ENCODE data around the gene COQ8A. TPM values are rescaled to one million over a fixed set of nuclear protein-coding genes. Genes with fewer than 3 reads are reported as not detected.
A peak's percentile ranks its signal among the peaks of the same experiment; 100 is the strongest.

The COQ8A gene
- total and polyA plus RNA-seq, 7 experiments from 2014 or later, result 34.1 to 83.4 (median 66.3) TPM

DNA sequence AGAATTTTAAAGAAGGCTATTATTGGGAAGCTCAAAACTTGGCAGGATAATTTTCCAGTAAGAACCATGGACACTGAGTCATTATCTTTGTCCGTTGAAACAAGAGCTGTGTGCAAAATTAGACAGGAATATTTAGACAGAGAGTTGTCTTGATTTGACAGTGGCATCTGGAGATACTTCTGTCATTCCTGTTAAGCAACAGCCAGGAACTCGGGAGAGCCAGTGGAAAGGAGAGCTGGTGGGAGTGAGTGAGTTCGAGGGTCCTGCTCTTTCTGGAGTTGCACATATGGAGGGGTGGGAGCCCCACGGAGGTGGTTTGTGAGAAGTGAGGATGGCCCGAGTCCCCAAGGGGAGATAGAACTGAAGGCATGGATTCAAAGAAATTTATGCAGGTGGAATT is 3.1 kb downstream of the COQ8A start:
- H3K9me3 Mint-ChIP-seq, result peaks cover 0 to 3% (median 0%) of the 10 kb centered on the region in 11 donors
- no peak overlapping the region for H3K4me3 ChIP-seq (ENCODE audit: low read length)
- H3K27ac Mint-ChIP-seq, result peak overlapping the region in 3 of 9 donors; percentile 7 to 83 (median 22)
- intact Hi-C loops (cut with micrococcal nuclease), result loop anchor here (5.0 to 10.0 kb wide), 6 partner anchors 44 to 1166 kb away; partner anchors contain the start of genes ARF1 (in 1 of the 2), JMJD4 (in 1 of the 2), PARP1 (in 1 of the 2) and SNAP47 (in 1 of the 2)
- POLR2A ChIA-PET, result interaction anchor here (0.6 to 1.1 kb wide), 4 partner anchors 32 to 285 kb away, joined by 3 to 5 read pairs (median 4); no protein-coding TSS in a partner anchor
- no peaks in the 10 kb centered on the region for H3K27me3 Mint-ChIP-seq
- H3K4me1 Mint-ChIP-seq, result peaks cover 33 to 86% (median 71%) of the 10 kb centered on the region in 7 donors
- H3K4me1 ChIP-seq (ENCODE audit: control insufficient read depth in 2 of 2, insufficient read depth in 2 of 2, low read length in 2 of 2), result peaks cover 15 to 34% of the 10 kb centered on the region in 2 donors
- ATAC-seq, result no peak
- DNase-seq, result no peak
- H3K9me3 ChIP-seq (ENCODE audit: control insufficient read depth in 2 of 3, low read length in 3 of 3), result no peaks in the 10 kb centered on the region
- no peaks in the 10 kb centered on the region for H3K27me3 ChIP-seq (ENCODE audit: control insufficient read depth in 2 of 2, insufficient read depth in 2 of 2, low read length in 2 of 2)
- CTCF ChIA-PET, result no interaction called here
- H3K4me3 Mint-ChIP-seq, result peak overlapping the region in 5 of 10 donors; percentile 27 to 93 (median 88)
- H3K36me3 Mint-ChIP-seq, result peaks cover 0 to 17% (median 5%) of the 10 kb centered on the region in 5 donors
- H3K27ac ChIP-seq (ENCODE audit: low read depth, low read length), result no peak overlapping the region
- no peaks in the 10 kb centered on the region for H3K36me3 ChIP-seq (ENCODE audit: control insufficient read depth in 2 of 3, insufficient read depth in 3 of 3, low read length in 3 of 3)

DNA sequence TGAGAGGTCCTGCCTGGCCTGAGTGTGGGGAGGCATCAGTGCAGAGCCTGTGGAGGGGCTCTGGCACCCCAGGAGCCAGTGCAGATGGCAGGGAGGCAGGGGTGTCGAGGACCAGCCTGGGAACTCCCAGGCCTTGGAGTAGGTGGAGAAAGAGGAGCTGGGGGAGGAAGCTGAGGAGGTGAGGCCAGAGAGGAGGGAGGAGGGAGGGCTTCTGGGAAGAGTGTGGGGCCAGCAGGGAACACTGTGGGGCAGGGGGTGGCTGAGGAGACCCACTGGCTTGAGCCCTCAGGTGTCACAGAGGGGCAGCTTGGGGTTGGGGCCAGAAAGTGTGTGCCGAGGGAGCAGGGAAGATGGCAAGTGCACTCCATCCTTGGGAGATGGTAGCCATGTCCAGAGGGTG is 3.8 kb downstream of the COQ8A start:
- DNase-seq (no peak), ATAC-seq (no peak)
- Mint-ChIP-seq H3K36me3 (peaks cover 0 to 25% (median 11%) of the 10 kb centered on the region in 5 donors), H3K4me3 (peak overlapping the region in 6 of 10 donors; percentile 30 to 93 (median 48)), H3K27ac (peak overlapping the region in 3 of 9 donors; percentile 9 to 58 (median 19)), H3K9me3 (peaks cover 0 to 6% (median 0%) of the 10 kb centered on the region in 11 donors), H3K4me1 (peaks cover 26 to 86% (median 70%) of the 10 kb centered on the region in 7 donors), H3K27me3 (no peaks in the 10 kb centered on the region)
- Histone ChIP-seq H3K4me1 (ENCODE audit: control insufficient read depth in 2 of 2, insufficient read depth in 2 of 2, low read length in 2 of 2) (peaks cover 10 to 30% of the 10 kb centered on the region in 2 donors), H3K9me3 (ENCODE audit: control insufficient read depth in 2 of 3, low read length in 3 of 3) (no peaks in the 10 kb centered on the region), H3K4me3 (ENCODE audit: low read length) (no peak overlapping the region), H3K36me3 (ENCODE audit: control insufficient read depth in 2 of 3, insufficient read depth in 3 of 3, low read length in 3 of 3) (no peaks in the 10 kb centered on the region), H3K27me3 (ENCODE audit: control insufficient read depth in 2 of 2, insufficient read depth in 2 of 2, low read length in 2 of 2) (no peaks in the 10 kb centered on the region), H3K27ac (ENCODE audit: low read depth, low read length) (no peak overlapping the region)
- CTCF ChIA-PET, result no interaction called here
- POLR2A ChIA-PET, result interaction anchor here (0.6 to 1.1 kb wide), 2 partner anchors 33 to 286 kb away, joined by 3 to 4 read pairs; no protein-coding TSS in a partner anchor
- intact Hi-C loops (cut with micrococcal nuclease), result loop anchor here (5.0 to 10.0 kb wide), 6 partner anchors 43 to 1167 kb away; partner anchors contain the start of genes ARF1 (in 1 of the 2), JMJD4 (in 1 of the 2), PARP1 (in 1 of the 2) and SNAP47 (in 1 of the 2)

DNA sequence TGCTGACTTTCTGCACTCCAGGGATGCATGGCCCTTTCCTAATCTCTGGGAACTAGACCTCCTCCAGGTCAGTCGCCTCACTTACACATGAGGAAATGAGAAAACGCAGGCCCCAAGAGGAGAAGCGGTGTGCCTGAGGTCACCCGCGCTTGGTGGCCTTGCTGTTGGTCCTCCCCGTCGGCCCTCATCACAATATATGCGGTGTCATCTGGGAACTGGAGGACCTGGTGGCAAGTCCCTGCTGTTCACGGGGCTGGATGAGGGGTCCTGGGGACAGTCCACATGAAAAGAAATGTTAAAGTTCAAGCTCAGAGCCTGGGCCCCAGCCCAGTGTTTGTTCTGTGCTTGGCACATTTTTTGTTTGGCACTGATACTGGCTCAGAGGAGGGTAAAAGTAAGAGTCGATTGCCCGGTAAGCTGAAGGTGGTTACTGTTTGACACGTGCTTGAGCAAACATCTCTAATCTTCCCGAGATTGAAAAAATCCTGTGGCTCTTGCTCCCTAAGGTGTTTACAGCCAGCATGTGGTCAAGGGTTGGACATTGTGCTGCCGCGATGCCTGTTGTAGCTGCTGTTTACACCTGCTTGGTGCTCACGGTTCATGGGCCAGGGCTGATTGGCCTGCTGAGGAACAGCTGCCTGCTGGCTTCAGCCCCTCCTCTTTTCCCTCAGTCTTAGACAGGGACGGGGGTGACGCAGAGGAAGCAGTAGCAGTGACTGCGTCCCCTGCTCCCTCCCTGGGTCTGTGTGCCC is 5.2 kb downstream of the COQ8A start:
- Histone ChIP-seq H3K27me3 (ENCODE audit: control insufficient read depth in 2 of 2, insufficient read depth in 2 of 2, low read length in 2 of 2) (no peaks in the 10 kb centered on the region), H3K36me3 (ENCODE audit: control insufficient read depth in 2 of 3, insufficient read depth in 3 of 3, low read length in 3 of 3) (peaks cover 0 to 4% (median 0%) of the 10 kb centered on the region in 3 experiments), H3K27ac (ENCODE audit: low read depth, low read length) (no peak overlapping the region), H3K4me1 (ENCODE audit: control insufficient read depth in 2 of 2, insufficient read depth in 2 of 2, low read length in 2 of 2) (peaks cover 10 to 30% of the 10 kb centered on the region in 2 donors), H3K4me3 (ENCODE audit: low read length) (no peak overlapping the region), H3K9me3 (ENCODE audit: control insufficient read depth in 2 of 3, low read length in 3 of 3) (no peaks in the 10 kb centered on the region)
- CTCF ChIA-PET, result interaction anchor here (0.6 kb wide), 1 partner anchor 215 kb away, joined by 3 read pairs; no protein-coding TSS in a partner anchor
- peaks cover 0 to 27% (median 11%) of the 10 kb centered on the region in 5 donors for H3K36me3 Mint-ChIP-seq
- no peaks in the 10 kb centered on the region for H3K27me3 Mint-ChIP-seq
- peaks cover 24 to 93% (median 70%) of the 10 kb centered on the region in 7 donors for H3K4me1 Mint-ChIP-seq
- H3K27ac Mint-ChIP-seq, result peak overlapping the region in 2 of 9 donors; percentile 26 to 65
- POLR2A ChIA-PET, result interaction anchor here (0.8 kb wide), 1 partner anchor 10 kb away, joined by 3 read pairs; no protein-coding TSS in a partner anchor
- ATAC-seq (no peak), DNase-seq (no peak)
- intact Hi-C loops (cut with micrococcal nuclease), result loop anchor here in 1 of 2 donors (10.0 kb wide), 2 partner anchors 790 to 1140 kb away; partner anchors contain the start of genes ARF1, JMJD4 and SNAP47
- peaks cover 0 to 6% (median 0%) of the 10 kb centered on the region in 11 donors for H3K9me3 Mint-ChIP-seq
- H3K4me3 Mint-ChIP-seq, result peak overlapping the region in 3 of 10 donors; percentile 7 to 37 (median 25)

DNA sequence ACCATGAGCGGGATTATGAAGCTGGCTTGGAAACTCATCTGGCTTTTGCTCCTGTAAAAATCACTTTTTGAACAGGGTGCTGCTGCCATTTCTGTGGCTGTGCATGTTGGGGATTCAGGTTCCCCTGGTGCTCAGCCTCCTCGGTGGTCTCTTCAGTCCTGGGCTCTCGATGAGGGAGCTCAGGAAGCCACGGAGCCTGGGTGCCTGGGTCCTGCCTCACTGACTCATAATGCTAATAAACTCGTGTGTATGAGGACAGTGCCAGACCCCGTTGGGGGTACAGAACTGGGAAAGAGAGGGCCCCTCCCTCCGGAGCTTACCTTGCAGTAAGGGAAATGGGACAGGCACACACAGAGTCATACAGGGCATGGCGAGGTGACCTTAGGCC is 5.8 kb downstream of the COQ8A start:
- H3K36me3 ChIP-seq (ENCODE audit: control insufficient read depth in 2 of 3, insufficient read depth in 3 of 3, low read length in 3 of 3), result peaks cover 0 to 5% (median 0%) of the 10 kb centered on the region in 3 experiments
- no peak for DNase-seq
- no peak overlapping the region for H3K27ac Mint-ChIP-seq
- no peaks in the 10 kb centered on the region for H3K9me3 ChIP-seq (ENCODE audit: control insufficient read depth in 2 of 3, low read length in 3 of 3)
- H3K27me3 ChIP-seq (ENCODE audit: control insufficient read depth in 2 of 2, insufficient read depth in 2 of 2, low read length in 2 of 2), result no peaks in the 10 kb centered on the region
- H3K4me3 Mint-ChIP-seq, result no peak overlapping the region
- ChIA-PET POLR2A (interaction anchor here (0.8 kb wide), 1 partner anchor 10 kb away, joined by 3 read pairs; no protein-coding TSS in a partner anchor), CTCF (interaction anchor here (0.6 kb wide), 1 partner anchor 215 kb away, joined by 3 read pairs; no protein-coding TSS in a partner anchor)
- intact Hi-C loops (cut with micrococcal nuclease), result loop anchor here in 1 of 2 donors (10.0 kb wide), 2 partner anchors 789 to 1139 kb away; partner anchors contain the start of genes ARF1, JMJD4 and SNAP47
- no peaks in the 10 kb centered on the region for H3K27me3 Mint-ChIP-seq
- no peak overlapping the region for H3K4me3 ChIP-seq (ENCODE audit: low read length)
- H3K4me1 ChIP-seq (ENCODE audit: control insufficient read depth in 2 of 2, insufficient read depth in 2 of 2, low read length in 2 of 2), result peaks cover 6 to 29% of the 10 kb centered on the region in 2 donors
- no peak overlapping the region for H3K27ac ChIP-seq (ENCODE audit: low read depth, low read length)
- ATAC-seq, result no peak
- H3K36me3 Mint-ChIP-seq, result peaks cover 0 to 27% (median 11%) of the 10 kb centered on the region in 5 donors
- peaks cover 21 to 93% (median 71%) of the 10 kb centered on the region in 7 donors for H3K4me1 Mint-ChIP-seq
- H3K9me3 Mint-ChIP-seq, result peaks cover 0 to 6% (median 0%) of the 10 kb centered on the region in 11 donors

DNA sequence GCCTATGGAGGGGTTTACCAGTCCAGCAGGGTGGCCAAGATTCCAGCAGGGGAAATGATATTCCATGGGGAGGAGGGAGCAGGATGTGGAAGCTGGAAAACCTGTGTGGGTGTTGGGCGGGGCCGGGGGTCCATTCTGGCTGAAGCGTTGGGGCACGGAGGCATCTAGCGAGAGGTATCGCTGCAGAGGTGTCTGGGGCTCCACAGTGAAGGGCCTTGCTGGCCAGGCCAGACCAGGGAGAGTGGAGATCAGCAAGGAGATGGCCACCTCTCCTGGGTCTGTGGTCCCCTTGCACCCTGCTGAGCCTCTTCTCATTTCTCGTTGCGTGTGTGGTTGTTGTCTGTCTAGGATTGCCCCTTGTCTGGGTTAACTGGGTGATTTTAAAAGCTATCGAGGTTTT is 6.2 kb downstream of the COQ8A start:
- intact Hi-C loops (cut with micrococcal nuclease), result loop anchor here in 1 of 2 donors (10.0 kb wide), 2 partner anchors 789 to 1139 kb away; partner anchors contain the start of genes ARF1, JMJD4 and SNAP47
- Mint-ChIP-seq H3K4me1 (peaks cover 17 to 93% (median 70%) of the 10 kb centered on the region in 7 donors), H3K27me3 (no peaks in the 10 kb centered on the region), H3K27ac (no peak overlapping the region), H3K9me3 (peaks cover 0 to 6% (median 0%) of the 10 kb centered on the region in 11 donors), H3K36me3 (peaks cover 0 to 27% (median 11%) of the 10 kb centered on the region in 5 donors), H3K4me3 (peak overlapping the region in 1 of 10 donors; percentile 32)
- ATAC-seq, result no peak
- DNase-seq, result no peak
- Histone ChIP-seq H3K36me3 (ENCODE audit: control insufficient read depth in 2 of 3, insufficient read depth in 3 of 3, low read length in 3 of 3) (peaks cover 0 to 8% (median 0%) of the 10 kb centered on the region in 3 experiments), H3K4me1 (ENCODE audit: control insufficient read depth in 2 of 2, insufficient read depth in 2 of 2, low read length in 2 of 2) (peaks cover 1 to 25% of the 10 kb centered on the region in 2 donors), H3K27ac (ENCODE audit: low read depth, low read length) (no peak overlapping the region), H3K27me3 (ENCODE audit: control insufficient read depth in 2 of 2, insufficient read depth in 2 of 2, low read length in 2 of 2) (no peaks in the 10 kb centered on the region), H3K9me3 (ENCODE audit: control insufficient read depth in 2 of 3, low read length in 3 of 3) (no peaks in the 10 kb centered on the region), H3K4me3 (ENCODE audit: low read length) (no peak overlapping the region)
- CTCF ChIA-PET, result no interaction called here
- POLR2A ChIA-PET, result interaction anchor here (1.7 kb wide), 1 partner anchor 8 kb away, joined by 9 read pairs; no protein-coding TSS in a partner anchor

DNA sequence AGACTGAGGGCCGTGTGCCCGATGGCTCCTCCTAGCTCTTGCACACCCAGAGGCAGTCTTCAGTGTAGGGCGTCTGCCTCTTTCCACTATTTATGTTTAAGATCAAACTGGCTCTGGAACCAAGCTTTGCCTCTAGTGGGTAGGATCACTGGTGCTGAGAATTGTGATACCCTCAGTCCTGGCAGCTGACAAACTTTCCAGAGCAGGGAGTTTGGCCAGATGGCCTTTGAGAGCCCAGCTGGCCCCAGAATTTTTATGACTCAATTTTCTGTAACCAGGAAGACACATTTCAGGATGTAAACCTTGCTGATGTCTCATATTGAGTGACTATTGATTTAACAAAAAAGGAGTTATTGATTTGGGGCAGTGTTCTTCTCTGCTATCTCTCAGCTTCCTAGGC is 6.7 kb downstream of the COQ8A start:
- Histone ChIP-seq H3K27me3 (ENCODE audit: control insufficient read depth in 2 of 2, insufficient read depth in 2 of 2, low read length in 2 of 2) (no peaks in the 10 kb centered on the region), H3K4me3 (ENCODE audit: low read length) (no peak overlapping the region), H3K36me3 (ENCODE audit: control insufficient read depth in 2 of 3, insufficient read depth in 3 of 3, low read length in 3 of 3) (peaks cover 0 to 8% (median 0%) of the 10 kb centered on the region in 3 experiments), H3K9me3 (ENCODE audit: control insufficient read depth in 2 of 3, low read length in 3 of 3) (no peaks in the 10 kb centered on the region), H3K27ac (ENCODE audit: low read depth, low read length) (no peak overlapping the region), H3K4me1 (ENCODE audit: control insufficient read depth in 2 of 2, insufficient read depth in 2 of 2, low read length in 2 of 2) (peaks cover 0 to 21% of the 10 kb centered on the region in 2 donors)
- peaks cover 17 to 94% (median 73%) of the 10 kb centered on the region in 7 donors for H3K4me1 Mint-ChIP-seq
- no peak for DNase-seq
- peaks cover 0 to 6% (median 0%) of the 10 kb centered on the region in 11 donors for H3K9me3 Mint-ChIP-seq
- peak overlapping the region in 1 of 10 donors; percentile 34 for H3K4me3 Mint-ChIP-seq
- CTCF ChIA-PET, result no interaction called here
- H3K27me3 Mint-ChIP-seq, result no peaks in the 10 kb centered on the region
- ATAC-seq, result no peak
- intact Hi-C loops (cut with micrococcal nuclease), result loop anchor here in 1 of 2 donors (10.0 kb wide), 2 partner anchors 788 to 1138 kb away; partner anchors contain the start of genes ARF1, JMJD4 and SNAP47
- POLR2A ChIA-PET, result interaction anchor here (1.7 kb wide), 1 partner anchor 9 kb away, joined by 9 read pairs; no protein-coding TSS in a partner anchor
- H3K36me3 Mint-ChIP-seq, result peaks cover 0 to 27% (median 11%) of the 10 kb centered on the region in 5 donors
- H3K27ac Mint-ChIP-seq, result peak overlapping the region in 1 of 9 donors; percentile 19
